ENCODE results near the gene CLCNKA.

CLCNKA gene

GRCh38 chr1:16063226-16063829, 41.5 kb downstream of the CLCNKA start:
- DNase-seq (ENCODE audit: low read depth) = no peak
- no peak for TF ChIP-seq CTCF (IDR thresholded peaks at IDR 0.05; ENCODE audit: low read length, missing control alignments)

GRCh38 chr1:16063921-16064320, 42.1 kb downstream of the CLCNKA start:
- no peak for TF ChIP-seq CTCF (IDR thresholded peaks at IDR 0.05; ENCODE audit: low read length, missing control alignments)
- no peak for DNase-seq (ENCODE audit: low read depth)
- H3K4me3 ChIP-seq (replicated peaks; ENCODE audit: low read depth, low read length) = no peak overlapping the region

More at GRCh38 chr1:16063226-16063829, 41.5 kb downstream of the CLCNKA start:
- H3K4me3 ChIP-seq (replicated peaks; ENCODE audit: low read depth, low read length) = no peak overlapping the region

GRCh38 chr1:16064536-16065268, 42.9 kb downstream of the CLCNKA start:
- no peak for TF ChIP-seq CTCF (IDR thresholded peaks at IDR 0.05; ENCODE audit: low read length, missing control alignments)
- DNase-seq (ENCODE audit: low read depth) = no peak
- no peak overlapping the region for H3K4me3 ChIP-seq (replicated peaks; ENCODE audit: low read depth, low read length)

GRCh38 chr1:16065269-16065576, 43.4 kb downstream of the CLCNKA start:
- TF ChIP-seq CTCF (IDR thresholded peaks at IDR 0.05; ENCODE audit: low read length, missing control alignments) = no peak
- no peak for DNase-seq (ENCODE audit: low read depth)
- no peak overlapping the region for H3K4me3 ChIP-seq (replicated peaks; ENCODE audit: low read depth, low read length)

- TF ChIP-seq CTCF (IDR thresholded peaks at IDR 0.05; ENCODE audit: low read length, missing control alignments) = no peak
- H3K4me3 ChIP-seq (replicated peaks; ENCODE audit: low read depth, low read length) = no peak overlapping the region
- no peak for DNase-seq (ENCODE audit: low read depth)
Measured at GRCh38 chr1:16066245-16066644, 44.4 kb downstream of the CLCNKA start.

GRCh38 chr1:16067127-16067768, 45.4 kb downstream of the CLCNKA start:
- DNase-seq (ENCODE audit: low read depth) = no peak
- TF ChIP-seq CTCF (IDR thresholded peaks at IDR 0.05; ENCODE audit: low read length, missing control alignments) = no peak
- H3K4me3 ChIP-seq (replicated peaks; ENCODE audit: low read depth, low read length) = no peak overlapping the region

Data from fibroblast of pulmonary artery (primary cell).